ENCODE data around the gene PALLD.
A peak's percentile ranks its signal among the peaks of the same experiment; 100 is the strongest.

PALLD gene

DNA sequence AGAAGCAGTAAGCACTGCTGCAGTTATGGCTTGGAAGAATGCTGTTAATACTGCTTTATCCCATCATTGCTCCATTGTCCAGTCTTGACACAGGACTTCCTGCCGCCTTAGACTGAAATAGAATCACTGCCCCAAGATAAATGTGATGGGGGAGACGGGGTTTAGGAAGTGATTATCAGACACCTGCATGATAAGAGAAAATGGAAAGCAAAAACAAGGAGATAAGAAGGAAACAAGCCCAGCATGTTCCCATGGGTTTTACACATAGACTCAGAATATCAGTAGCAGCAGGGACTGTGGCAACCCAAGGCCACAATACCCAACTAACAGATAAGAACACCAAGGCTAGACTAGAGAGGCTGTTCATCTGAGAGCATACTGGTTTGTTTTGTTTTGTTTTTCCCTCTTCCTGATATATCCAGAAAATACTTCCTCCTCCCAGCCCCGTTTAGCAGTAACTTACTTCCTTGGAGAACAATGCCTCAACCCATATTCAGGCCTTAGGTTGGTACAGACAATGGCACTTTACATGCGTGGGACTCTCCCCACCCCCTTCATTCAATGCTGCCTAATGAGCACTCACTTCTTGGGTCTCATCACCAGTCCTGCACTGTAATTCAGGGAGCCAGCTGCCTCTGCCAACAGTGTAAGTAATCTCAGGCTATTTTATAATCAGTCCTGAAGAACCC is 280.6 kb downstream of the PALLD start:
- TF ChIP-seq CTCF (conservative IDR thresholded peaks at IDR 0.05; ENCODE audit: low read length): no peak
- no peak overlapping the region for H3K4me3 ChIP-seq (ENCODE audit: low read length)
- no peak for DNase-seq (ENCODE audit: low read depth)

- TF ChIP-seq CTCF (conservative IDR thresholded peaks at IDR 0.05; ENCODE audit: low read length): no peak
- DNase-seq (ENCODE audit: low read depth): no peak
- no peak overlapping the region for H3K4me3 ChIP-seq (ENCODE audit: low read length)
These were observed 284.5 kb downstream of the PALLD start for GRCh38 chr4:168781341-168781740.

DNA sequence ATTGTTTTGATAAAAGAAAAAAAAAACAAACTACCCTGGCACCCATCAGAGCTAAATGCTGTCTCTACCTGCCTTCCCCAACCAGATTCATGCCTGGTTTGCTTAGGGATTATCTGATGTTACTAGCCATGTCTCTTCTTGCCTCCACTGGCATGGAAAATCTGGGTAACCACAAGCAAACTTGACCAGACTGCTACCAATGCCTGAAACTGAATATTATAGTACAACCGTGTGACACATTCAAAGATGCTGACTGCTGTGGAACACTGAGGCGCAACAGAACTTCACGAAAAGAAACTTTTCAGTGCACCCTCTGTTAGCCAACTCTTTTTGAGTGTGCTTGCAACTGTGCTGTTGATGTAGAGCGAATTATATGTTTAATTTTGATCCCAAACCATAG is 285.1 kb downstream of the PALLD start:
- TF ChIP-seq CTCF (conservative IDR thresholded peaks at IDR 0.05; ENCODE audit: low read length): no peak
- DNase-seq (ENCODE audit: low read depth): no peak
- H3K4me3 ChIP-seq (ENCODE audit: low read length): no peak overlapping the region

- no peak for DNase-seq (ENCODE audit: low read depth)
- H3K4me3 ChIP-seq (ENCODE audit: low read length): no peak overlapping the region
- TF ChIP-seq CTCF (conservative IDR thresholded peaks at IDR 0.05; ENCODE audit: low read length): no peak
These were observed 285.6 kb downstream of the PALLD start for GRCh38 chr4:168782439-168782838.

GRCh38 chr4:168784786-168785461 is 288.1 kb downstream of the PALLD start:
- peak; percentile 22 for DNase-seq (ENCODE audit: low read depth)
- no peak for TF ChIP-seq CTCF (conservative IDR thresholded peaks at IDR 0.05; ENCODE audit: low read length)
- H3K4me3 ChIP-seq (ENCODE audit: low read length): no peak overlapping the region

- DNase-seq (ENCODE audit: low read depth): no peak
- no peak for TF ChIP-seq CTCF (conservative IDR thresholded peaks at IDR 0.05; ENCODE audit: low read length)
- no peak overlapping the region for H3K4me3 ChIP-seq (ENCODE audit: low read length)
These were observed 290.5 kb downstream of the PALLD start for GRCh38 chr4:168787334-168787733.

Data from AG10803 (cell line).